ENCODE data around the gene PDLIM7.

GRCh38 chr5:177434942-177435738, 62.3 kb downstream of the PDLIM7 start:
- TF ChIP-seq, protein P1, sequence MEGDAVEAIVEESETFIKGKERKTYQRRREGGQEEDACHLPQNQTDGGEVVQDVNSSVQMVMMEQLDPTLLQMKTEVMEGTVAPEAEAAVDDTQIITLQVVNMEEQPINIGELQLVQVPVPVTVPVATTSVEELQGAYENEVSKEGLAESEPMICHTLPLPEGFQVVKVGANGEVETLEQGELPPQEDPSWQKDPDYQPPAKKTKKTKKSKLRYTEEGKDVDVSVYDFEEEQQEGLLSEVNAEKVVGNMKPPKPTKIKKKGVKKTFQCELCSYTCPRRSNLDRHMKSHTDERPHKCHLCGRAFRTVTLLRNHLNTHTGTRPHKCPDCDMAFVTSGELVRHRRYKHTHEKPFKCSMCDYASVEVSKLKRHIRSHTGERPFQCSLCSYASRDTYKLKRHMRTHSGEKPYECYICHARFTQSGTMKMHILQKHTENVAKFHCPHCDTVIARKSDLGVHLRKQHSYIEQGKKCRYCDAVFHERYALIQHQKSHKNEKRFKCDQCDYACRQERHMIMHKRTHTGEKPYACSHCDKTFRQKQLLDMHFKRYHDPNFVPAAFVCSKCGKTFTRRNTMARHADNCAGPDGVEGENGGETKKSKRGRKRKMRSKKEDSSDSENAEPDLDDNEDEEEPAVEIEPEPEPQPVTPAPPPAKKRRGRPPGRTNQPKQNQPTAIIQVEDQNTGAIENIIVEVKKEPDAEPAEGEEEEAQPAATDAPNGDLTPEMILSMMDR (IDR thresholded peaks at IDR 0.05; ENCODE audit: extremely low read depth in 1 of 2, insufficient read depth in 1 of 2, low read depth in 1 of 2, low read length in 2 of 2): no peak
- TF ChIP-seq POLR2AphosphoS5 (IDR thresholded peaks at IDR 0.05; ENCODE audit: insufficient read depth, low read depth, low read length) (no peak), POLR2A (IDR thresholded peaks at IDR 0.05; ENCODE audit: low read depth, low read length) (no peak), FOS (IDR thresholded peaks at IDR 0.05; ENCODE audit: borderline replicate concordance, insufficient read depth, low read length) (no peak), EZH2 (IDR thresholded peaks at IDR 0.05; ENCODE audit: borderline replicate concordance, low read depth, low read length, severe bottlenecking) (no peak), JUN (IDR thresholded peaks at IDR 0.05; ENCODE audit: borderline replicate concordance, insufficient read depth, insufficient read length, low read depth) (no peak), GATA2 (IDR thresholded peaks at IDR 0.05; ENCODE audit: insufficient read depth, insufficient read length, low read depth, low read length) (no peak)
- TF ChIP-seq, protein P2, sequence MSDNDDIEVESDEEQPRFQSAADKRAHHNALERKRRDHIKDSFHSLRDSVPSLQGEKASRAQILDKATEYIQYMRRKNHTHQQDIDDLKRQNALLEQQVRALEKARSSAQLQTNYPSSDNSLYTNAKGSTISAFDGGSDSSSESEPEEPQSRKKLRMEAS (IDR thresholded peaks at IDR 0.05; ENCODE audit: insufficient read depth, insufficient read length): no peak
